GM23338 (cell line): ENCODE data around the gene NOSIP. TPM values are rescaled to one million over a fixed set of nuclear protein-coding genes. Genes with fewer than 3 reads are reported as not detected.

Source experiments
- ATAC-seq: fragments of 200-7000 bp; cut with Tn5 transposase; 3 replicates; pipeline ENCODE4 v1.9.1; 2020
- DNase-seq: peaks from one replicate; pipeline ENCODE4 v3.0.0-alpha.2; 2015; ENCODE audit warnings: low spot score
- H2AFZ ChIP-seq: fragments of 200-600 bp; sonication (generic); 2 replicates; pipeline ENCODE4 v1.8.0; 2016; ENCODE audit warnings: antibody characterized with exemption, mild to moderate bottlenecking, moderate library complexity
- H3F3A ChIP-seq: fragments of 200-600 bp; sonication (generic); replicated peaks from 2 replicates; pipeline ENCODE4 v1.8.0; 2017; ENCODE audit warnings: antibody characterized with exemption, mixed run types, low read depth
- H3K27ac ChIP-seq: fragments of 200-600 bp; sonication (generic); 2 replicates; pipeline ENCODE4 v1.6.1; 2016; ENCODE audit warnings: low read depth
- H3K27me3 ChIP-seq: fragments of 200-600 bp; sonication (generic); 2 replicates; pipeline ENCODE4 v1.8.0; 2016; ENCODE audit warnings: mild to moderate bottlenecking, mixed run types, moderate library complexity; ENCODE audit not compliant: insufficient read depth
- H3K36me3 ChIP-seq: fragments of 200-600 bp; sonication (generic); 2 replicates; pipeline ENCODE4 v1.8.0; 2016; ENCODE audit warnings: mild to moderate bottlenecking; ENCODE audit not compliant: insufficient read depth
- H3K4me1 ChIP-seq: fragments of 200-600 bp; sonication (generic); 2 replicates; pipeline ENCODE4 v1.8.0; 2016; ENCODE audit warnings: mild to moderate bottlenecking, moderate library complexity; ENCODE audit not compliant: insufficient read depth
- H3K4me2 ChIP-seq: fragments of 200-600 bp; sonication (generic); 2 replicates; pipeline ENCODE4 v1.7.1; 2017; ENCODE audit warnings: mixed run types
- H3K4me3 ChIP-seq: fragments of 200-600 bp; sonication (generic); 2 replicates; pipeline ENCODE4 v1.6.1; 2016; ENCODE audit warnings: mixed run types
- H3K79me2 ChIP-seq: fragments of 200-600 bp; sonication (generic); replicated peaks from 2 replicates; pipeline ENCODE4 v1.8.0; 2017; ENCODE audit warnings: mild to moderate bottlenecking; ENCODE audit not compliant: insufficient read depth
- H3K9me2 ChIP-seq: fragments of 200-600 bp; sonication (generic); 2 replicates; pipeline ENCODE4 v1.8.0; 2017; ENCODE audit not compliant: insufficient read depth
- H4K20me1 ChIP-seq: fragments of 200-600 bp; sonication (generic); replicated peaks from 2 replicates; pipeline ENCODE4 v1.8.0; 2017; ENCODE audit warnings: mild to moderate bottlenecking; ENCODE audit not compliant: insufficient read depth
- H3K27ac Mint-ChIP-seq: 2 replicates; pipeline ENCODE4 v1.8.0; 2020; ENCODE audit warnings: inconsistent platforms, mild to moderate bottlenecking, moderate library complexity, mixed read lengths
- H3K27me3 Mint-ChIP-seq: 3 replicates; pipeline ENCODE4 v1.8.0; 2022; ENCODE audit warnings: low read depth, mild to moderate bottlenecking, moderate library complexity, mixed read lengths, inconsistent platforms; ENCODE audit not compliant: insufficient read depth, poor library complexity
- H3K36me3 Mint-ChIP-seq: 3 replicates; pipeline ENCODE4 v1.8.0; 2021; ENCODE audit warnings: low read depth, mild to moderate bottlenecking, inconsistent platforms, moderate library complexity, mixed read lengths
- H3K4me1 Mint-ChIP-seq: 3 replicates; pipeline ENCODE4 v1.8.0; 2020; ENCODE audit warnings: mild to moderate bottlenecking, inconsistent platforms, mixed read lengths
- H3K4me3 Mint-ChIP-seq: 3 replicates; pipeline ENCODE4 v1.8.0; 2021; ENCODE audit warnings: moderate library complexity, mild to moderate bottlenecking, inconsistent platforms, mixed read lengths
- H3K9me3 Mint-ChIP-seq: 3 replicates; pipeline ENCODE4 v1.8.0; 2020; ENCODE audit warnings: moderate library complexity, mild to moderate bottlenecking, inconsistent platforms, mixed read lengths
- CREB1 ChIP-seq: fragments of 250-450 bp; sonication (Bioruptor Pico); IDR thresholded peaks from 2 replicates; pipeline ENCODE4 v1.5.0; 2020; ENCODE audit warnings: low read depth, mild to moderate bottlenecking, moderate library complexity
- CTCF ChIP-seq, 2 experiments: fragments of 200-600 bp in 1 of 2; sonication (generic) in 1 of 2; conservative IDR thresholded peaks; 2 replicates each; pipeline versions ENCODE4 v1.5.1 to v1.6.1; 2016 to 2017; ENCODE audit warnings: antibody characterized with exemption in 2 of 2, low read depth in 2 of 2, mild to moderate bottlenecking in 2 of 2, moderate library complexity in 1 of 2
- EZH2 ChIP-seq: fragments of 200-600 bp; sonication (generic); IDR thresholded peaks from one replicate; pipeline ENCODE4 v1.8.0; 2017; ENCODE audit warnings: antibody characterized with exemption, mild to moderate bottlenecking, low read depth; ENCODE audit not compliant: unreplicated experiment
- REST ChIP-seq: IDR thresholded peaks from one replicate; pipeline ENCODE4 v1.6.1; 2018; ENCODE audit warnings: antibody characterized with exemption; ENCODE audit not compliant: unreplicated experiment
- ZNF114 ChIP-seq: fragments of 250-450 bp; sonication (Bioruptor Pico); IDR thresholded peaks from 2 replicates; pipeline ENCODE4 v1.5.0; 2020; ENCODE audit warnings: mild to moderate bottlenecking, moderate library complexity
- ZNF331 ChIP-seq: fragments of 250-450 bp; sonication (Bioruptor Pico); IDR thresholded peaks from 2 replicates; pipeline ENCODE4 v1.5.0; 2020; ENCODE audit warnings: low read depth, mild to moderate bottlenecking, moderate library complexity
- ZNF462 ChIP-seq: fragments of 250-450 bp; sonication (Bioruptor Pico); IDR thresholded peaks from 2 replicates; pipeline ENCODE4 v1.5.0; 2020; ENCODE audit warnings: mild to moderate bottlenecking, moderate library complexity
- polyA plus RNA-seq: library from polyadenylated mRNA; unstranded; fragments of >200 nt; fragmentation: Nextera tagmentation; extraction: Ambion mirVana; gene quantifications from 2 replicates; pipeline ENCODE4 v1.2.1, GENCODE V29; 2016
- total RNA-seq: library from RNA; depleted of rRNA; stranded (reverse); fragments of >200 nt; shearing (Covaris generic); gene quantifications from 2 replicates; pipeline ENCODE4 v1.2.3, GENCODE V29; 2014

Gene NOSIP
- total and polyA plus RNA-seq, 2 experiments from 2014 or later: 88.5 to 143 TPM

- Mint-ChIP-seq H3K9me3 (no peaks in the 10 kb centered on the region), H3K36me3 (peaks cover 77% of the 10 kb centered on the region), H3K27ac (no peak overlapping the region), H3K4me1 (no peaks in the 10 kb centered on the region), H3K4me3 (no peak overlapping the region), H3K27me3 (peaks cover 10% of the 10 kb centered on the region)
- H3K9me2 ChIP-seq: no peaks in the 10 kb centered on the region
- H3K27ac ChIP-seq: no peak overlapping the region
- ATAC-seq (no peak), DNase-seq (no peak)
- peaks cover 29% of the 10 kb centered on the region for H3K79me2 ChIP-seq
- no peak overlapping the region for H3K4me3 ChIP-seq
- no peaks in the 10 kb centered on the region for H3K27me3 ChIP-seq
- H3F3A ChIP-seq: peaks cover 12% of the 10 kb centered on the region; the same call in 1 of the 2 replicates
- TF ChIP-seq EZH2 (no peak), ZNF331 (CRISPR knock-in tag) (no peak), REST (no peak), ZNF114 (CRISPR knock-in tag) (no peak), CREB1 (CRISPR knock-in tag) (no peak), ZNF462 (CRISPR knock-in tag) (no peak), CTCF (conservative IDR thresholded peaks at IDR 0.05; ENCODE audit: low read depth in 2 of 2) (no peak)
- peaks cover 22% of the 10 kb centered on the region for H3K36me3 ChIP-seq
- peaks cover 53% of the 10 kb centered on the region for H4K20me1 ChIP-seq
- no peak overlapping the region for H2AFZ ChIP-seq
- no peaks in the 10 kb centered on the region; the same call in 1 of the 2 replicates for H3K4me1 ChIP-seq
- no peak overlapping the region for H3K4me2 ChIP-seq
Measured at GRCh38 chr19:49616532-49616931, 36.2 kb upstream of the NOSIP start.
